HL-60 (cell line): ENCODE results near the gene XK.

Source experiments
- DNase-seq, 2 experiments: peaks; one replicate each; pipeline ENCODE4 v3.0.0-alpha.2; 2010 to 2020; ENCODE audit warnings: low read depth in 1 of 2, low spot score in 1 of 2
- H3K27ac ChIP-seq: fragments of 250-450 bp; sonication (Bioruptor Pico); replicated peaks from 2 replicates; pipeline ENCODE4 v1.5.1; 2020; ENCODE audit warnings: mild to moderate bottlenecking, moderate library complexity
- H3K27me3 ChIP-seq: fragments of 250-450 bp; sonication (Bioruptor Pico); 2 replicates; pipeline ENCODE4 v1.5.1; 2021; ENCODE audit warnings: mild to moderate bottlenecking, moderate library complexity; ENCODE audit not compliant: insufficient read depth, poor library complexity, severe bottlenecking
- H3K4me3 ChIP-seq: replicated peaks from 2 replicates; pipeline ENCODE4 v1.5.1; 2011; ENCODE audit warnings: mild to moderate bottlenecking, control low read depth, low read length; ENCODE audit not compliant: insufficient read depth
- GABPA ChIP-seq: IDR thresholded peaks from 2 replicates; pipeline ENCODE4 v1.6.1; 2012; ENCODE audit warnings: low read depth
- POLR2AphosphoS5 ChIP-seq: IDR thresholded peaks from 2 replicates; pipeline ENCODE4 v1.6.1; 2012; ENCODE audit warnings: low read depth
- SPI1 ChIP-seq: IDR thresholded peaks from 2 replicates; pipeline ENCODE4 v1.6.1; 2012; ENCODE audit warnings: low read depth, mild to moderate bottlenecking, borderline replicate concordance
- TF ChIP-seq, protein P1 (sequence below): IDR thresholded peaks from 2 replicates; pipeline ENCODE4 v1.6.1; 2012; ENCODE audit warnings: low read depth; ENCODE audit not compliant: insufficient replicate concordance
- TF ChIP-seq, protein P2 (sequence below): IDR thresholded peaks from one replicate; pipeline ENCODE4 v1.5.1; 2011; ENCODE audit warnings: low read length, control low read depth, inconsistent platforms; ENCODE audit not compliant: insufficient read depth

XK gene

DNA sequence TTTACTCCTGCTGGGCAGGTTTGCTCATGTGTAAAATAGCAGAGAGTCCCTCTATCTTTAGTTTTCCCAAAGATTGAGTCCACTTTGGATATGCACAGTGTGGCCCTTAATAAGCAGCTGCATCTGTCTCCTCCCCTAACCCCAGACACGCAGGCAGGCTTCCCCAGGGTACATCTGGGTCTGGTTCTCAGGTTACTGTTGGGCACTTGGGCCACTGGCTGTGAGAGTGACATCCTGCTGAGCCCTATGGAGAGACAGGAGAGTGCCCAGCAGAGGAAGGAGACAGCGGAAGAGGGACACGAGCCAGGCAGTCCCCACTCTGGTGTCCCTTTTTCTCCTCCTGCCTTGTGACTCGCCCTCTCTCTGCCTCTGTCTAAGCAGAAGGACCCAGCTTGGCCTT lies 16.0 kb downstream of the XK start:
- H3K27me3 ChIP-seq: no peaks in the 10 kb centered on the region
- TF ChIP-seq POLR2AphosphoS5: no peak
- TF ChIP-seq, protein P1, sequence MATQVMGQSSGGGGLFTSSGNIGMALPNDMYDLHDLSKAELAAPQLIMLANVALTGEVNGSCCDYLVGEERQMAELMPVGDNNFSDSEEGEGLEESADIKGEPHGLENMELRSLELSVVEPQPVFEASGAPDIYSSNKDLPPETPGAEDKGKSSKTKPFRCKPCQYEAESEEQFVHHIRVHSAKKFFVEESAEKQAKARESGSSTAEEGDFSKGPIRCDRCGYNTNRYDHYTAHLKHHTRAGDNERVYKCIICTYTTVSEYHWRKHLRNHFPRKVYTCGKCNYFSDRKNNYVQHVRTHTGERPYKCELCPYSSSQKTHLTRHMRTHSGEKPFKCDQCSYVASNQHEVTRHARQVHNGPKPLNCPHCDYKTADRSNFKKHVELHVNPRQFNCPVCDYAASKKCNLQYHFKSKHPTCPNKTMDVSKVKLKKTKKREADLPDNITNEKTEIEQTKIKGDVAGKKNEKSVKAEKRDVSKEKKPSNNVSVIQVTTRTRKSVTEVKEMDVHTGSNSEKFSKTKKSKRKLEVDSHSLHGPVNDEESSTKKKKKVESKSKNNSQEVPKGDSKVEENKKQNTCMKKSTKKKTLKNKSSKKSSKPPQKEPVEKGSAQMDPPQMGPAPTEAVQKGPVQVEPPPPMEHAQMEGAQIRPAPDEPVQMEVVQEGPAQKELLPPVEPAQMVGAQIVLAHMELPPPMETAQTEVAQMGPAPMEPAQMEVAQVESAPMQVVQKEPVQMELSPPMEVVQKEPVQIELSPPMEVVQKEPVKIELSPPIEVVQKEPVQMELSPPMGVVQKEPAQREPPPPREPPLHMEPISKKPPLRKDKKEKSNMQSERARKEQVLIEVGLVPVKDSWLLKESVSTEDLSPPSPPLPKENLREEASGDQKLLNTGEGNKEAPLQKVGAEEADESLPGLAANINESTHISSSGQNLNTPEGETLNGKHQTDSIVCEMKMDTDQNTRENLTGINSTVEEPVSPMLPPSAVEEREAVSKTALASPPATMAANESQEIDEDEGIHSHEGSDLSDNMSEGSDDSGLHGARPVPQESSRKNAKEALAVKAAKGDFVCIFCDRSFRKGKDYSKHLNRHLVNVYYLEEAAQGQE: no peak
- TF ChIP-seq GABPA: no peak
- H3K4me3 ChIP-seq: no peak overlapping the region
- no peak overlapping the region for H3K27ac ChIP-seq
- no peak for DNase-seq

DNA sequence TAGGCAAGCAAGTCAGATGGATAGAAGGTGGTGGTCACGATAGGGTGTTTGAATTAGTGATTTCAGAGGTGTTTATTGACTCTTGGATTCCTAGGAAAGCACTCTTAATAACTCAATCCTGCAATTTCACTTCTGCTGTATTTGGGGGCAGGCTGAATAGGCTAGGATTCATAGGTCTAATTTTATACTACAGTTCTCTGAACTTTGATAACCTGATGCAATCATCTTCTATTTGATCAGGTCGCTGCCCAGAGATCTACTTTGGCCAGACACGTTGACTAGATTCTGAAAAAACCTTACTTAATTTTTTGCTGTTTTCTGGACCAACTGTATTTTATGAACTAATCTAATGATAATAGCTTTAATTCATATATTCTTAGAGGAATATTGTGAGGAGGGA lies 26.4 kb downstream of the XK start:
- Histone ChIP-seq H3K27me3 (peaks cover 5% of the 10 kb centered on the region), H3K4me3 (no peak overlapping the region), H3K27ac (no peak overlapping the region)
- TF ChIP-seq, protein P1: no peak
- no peak for TF ChIP-seq SPI1
- TF ChIP-seq, protein P2, sequence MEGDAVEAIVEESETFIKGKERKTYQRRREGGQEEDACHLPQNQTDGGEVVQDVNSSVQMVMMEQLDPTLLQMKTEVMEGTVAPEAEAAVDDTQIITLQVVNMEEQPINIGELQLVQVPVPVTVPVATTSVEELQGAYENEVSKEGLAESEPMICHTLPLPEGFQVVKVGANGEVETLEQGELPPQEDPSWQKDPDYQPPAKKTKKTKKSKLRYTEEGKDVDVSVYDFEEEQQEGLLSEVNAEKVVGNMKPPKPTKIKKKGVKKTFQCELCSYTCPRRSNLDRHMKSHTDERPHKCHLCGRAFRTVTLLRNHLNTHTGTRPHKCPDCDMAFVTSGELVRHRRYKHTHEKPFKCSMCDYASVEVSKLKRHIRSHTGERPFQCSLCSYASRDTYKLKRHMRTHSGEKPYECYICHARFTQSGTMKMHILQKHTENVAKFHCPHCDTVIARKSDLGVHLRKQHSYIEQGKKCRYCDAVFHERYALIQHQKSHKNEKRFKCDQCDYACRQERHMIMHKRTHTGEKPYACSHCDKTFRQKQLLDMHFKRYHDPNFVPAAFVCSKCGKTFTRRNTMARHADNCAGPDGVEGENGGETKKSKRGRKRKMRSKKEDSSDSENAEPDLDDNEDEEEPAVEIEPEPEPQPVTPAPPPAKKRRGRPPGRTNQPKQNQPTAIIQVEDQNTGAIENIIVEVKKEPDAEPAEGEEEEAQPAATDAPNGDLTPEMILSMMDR: no peak
- no peak for TF ChIP-seq GABPA
- no peak for TF ChIP-seq POLR2AphosphoS5
- no peak for DNase-seq

DNA sequence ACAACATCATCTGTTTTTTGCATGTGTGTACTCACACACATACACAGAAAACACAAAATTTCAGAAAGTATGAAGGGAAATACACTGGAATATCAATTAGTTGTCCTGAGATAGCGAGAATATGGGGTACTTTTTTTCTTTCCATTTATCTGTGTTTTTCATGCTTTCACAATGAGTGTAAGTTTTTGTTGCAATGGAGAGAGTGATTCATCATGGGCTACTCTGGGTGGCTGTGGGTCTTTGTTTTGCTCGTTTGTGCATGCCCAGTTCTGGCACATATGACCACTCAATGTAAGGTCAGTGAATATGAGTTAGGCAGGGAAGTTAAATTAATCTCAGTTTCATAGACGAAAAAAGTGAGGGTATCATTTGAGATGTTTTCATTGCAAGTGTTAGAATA lies 26.9 kb downstream of the XK start:
- no peak for TF ChIP-seq GABPA
- TF ChIP-seq, protein P1: no peak
- no peak for TF ChIP-seq SPI1
- TF ChIP-seq POLR2AphosphoS5: no peak
- TF ChIP-seq, protein P2: no peak
- Histone ChIP-seq H3K4me3 (no peak overlapping the region), H3K27ac (no peak overlapping the region), H3K27me3 (peaks cover 5% of the 10 kb centered on the region)
- no peak for DNase-seq

DNA sequence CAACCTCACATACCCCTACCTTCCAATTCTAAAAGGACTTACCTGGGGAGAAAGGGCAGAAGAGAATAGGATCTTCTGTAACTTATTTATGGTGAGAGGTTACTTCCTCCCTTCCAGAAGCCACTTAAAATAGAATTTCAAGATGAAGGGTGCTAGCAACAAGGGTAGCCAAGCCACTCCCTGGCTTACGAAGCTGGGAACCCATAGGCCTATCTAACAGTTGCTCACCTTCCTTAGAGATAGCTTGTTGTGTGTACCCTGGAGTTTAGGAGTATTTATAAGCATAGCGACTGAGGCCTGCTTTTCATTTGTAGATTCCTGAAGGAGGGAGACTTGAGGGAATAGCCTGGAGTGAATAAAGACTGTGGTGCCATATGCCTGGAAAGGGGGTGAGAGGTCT lies 28.9 kb downstream of the XK start:
- Histone ChIP-seq H3K27me3 (peaks cover 3% of the 10 kb centered on the region), H3K27ac (no peak overlapping the region), H3K4me3 (no peak overlapping the region)

More for the DNA sequence above, 28.9 kb downstream of the XK start:
- no peak for TF ChIP-seq SPI1
- TF ChIP-seq, protein P1: no peak
- TF ChIP-seq, protein P2: no peak
- no peak for TF ChIP-seq GABPA
- no peak for TF ChIP-seq POLR2AphosphoS5
- no peak for DNase-seq
